H1 (cell line): ENCODE data around the gene ZNF625. TPM values are rescaled to one million over a fixed set of nuclear protein-coding genes. Genes with fewer than 3 reads are reported as not detected.

Source experiments
- CTCF ChIA-PET: fragments of 300-600 bp; sonication (Branson Sonifier 250); formaldehyde crosslinking; loops from one replicate; lab custom pipeline; 2021; ENCODE audit not compliant: partially characterized antibody; lab: Charles Lee
- POLR2A ChIA-PET: fragments of 300-600 bp; sonication (Branson Sonifier 250); formaldehyde crosslinking; loops from one replicate; lab custom pipeline; 2021; ENCODE audit warnings: inconsistent platforms; ENCODE audit not compliant: partially characterized antibody; lab: Charles Lee
- DNase-seq, 2 experiments: peaks; one replicate each; pipeline versions ENCODE4 v3.0.0 to v3.0.0-alpha.2; 2010 to 2022; ENCODE audit warnings: low spot score in 2 of 2, low read depth in 1 of 2, mixed read lengths in 1 of 2
- FAIRE-seq: peaks from 2 replicates; lab custom pipeline; 2011; peaks lifted over from hg19 to GRCh38; lab: Jason Lieb, UNC
- H2AFZ ChIP-seq: 2 replicates; pipeline ENCODE4 v1.8.1; 2012; ENCODE audit warnings: low read length, inconsistent platforms
- H2AK5ac ChIP-seq: 2 replicates; pipeline ENCODE4 v1.6.1; 2013; ENCODE audit warnings: low read depth, low read length
- H2BK120ac ChIP-seq: replicated peaks from 2 replicates; pipeline ENCODE3; 2013; ENCODE audit warnings: low read depth, low read length, inconsistent platforms
- H2BK12ac ChIP-seq: 2 replicates; pipeline ENCODE4 v1.6.1; 2013; ENCODE audit warnings: low read depth, low read length
- H2BK15ac ChIP-seq: 2 replicates; pipeline ENCODE4 v1.6.1; 2013; ENCODE audit warnings: low read length
- H2BK20ac ChIP-seq: 2 replicates; pipeline ENCODE4 v1.6.1; 2013; ENCODE audit warnings: low read length
- H2BK5ac ChIP-seq: 2 replicates; pipeline ENCODE4 v1.6.1; 2013; ENCODE audit warnings: low read depth, low read length
- H3K14ac ChIP-seq: 2 replicates; pipeline ENCODE4 v1.6.1; 2013; ENCODE audit warnings: inconsistent platforms; ENCODE audit not compliant: insufficient read length
- H3K18ac ChIP-seq: 2 replicates; pipeline ENCODE4 v1.6.1; 2013; ENCODE audit warnings: low read length; ENCODE audit errors: extremely low read depth
- H3K23ac ChIP-seq: 2 replicates; pipeline ENCODE4 v1.6.1; 2013; ENCODE audit warnings: inconsistent platforms; ENCODE audit not compliant: insufficient read length
- H3K23me2 ChIP-seq: 2 replicates; pipeline ENCODE4 v1.6.1; 2013; ENCODE audit warnings: low read depth, low read length
- H3K27ac ChIP-seq: 2 replicates; pipeline ENCODE4 v1.6.1; 2011; ENCODE audit warnings: low read depth, low read length, inconsistent platforms
- H3K27me3 ChIP-seq, 4 experiments: replicated peaks in 1 of 4; 1 replicate in 1 of 4; 2 replicates in 3 of 4; pipeline versions ENCODE4 v1.6.1 to v1.8.1; 2011 to 2013; ENCODE audit warnings: low read length in 3 of 4, mild to moderate bottlenecking in 3 of 4, inconsistent platforms in 2 of 4, mixed read lengths in 2 of 4, moderate library complexity in 1 of 4; ENCODE audit not compliant: control insufficient read depth in 3 of 4, insufficient read depth in 3 of 4; ENCODE audit errors: extremely low read depth in 1 of 4
- H3K36me3 ChIP-seq, 4 experiments: 2 replicates each; pipeline versions ENCODE4 v1.6.1 to v1.8.1; 2011 to 2013; ENCODE audit warnings: mild to moderate bottlenecking in 4 of 4, low read length in 3 of 4, moderate library complexity in 2 of 4, control low read depth in 1 of 4, inconsistent platforms in 1 of 4; ENCODE audit not compliant: insufficient read depth in 4 of 4, control insufficient read depth in 2 of 4
- H3K4ac ChIP-seq: replicated peaks from 2 replicates; pipeline ENCODE3; 2013; ENCODE audit warnings: low read length, low read depth, mixed read lengths, inconsistent platforms; ENCODE audit not compliant: insufficient read length
- H3K4me1 ChIP-seq, 4 experiments: replicated peaks in 1 of 4; 1 replicate in 1 of 4; 2 replicates in 3 of 4; pipeline versions ENCODE4 v1.6.1 to v1.8.1; 2011 to 2013; ENCODE audit warnings: low read length in 3 of 4, inconsistent platforms in 2 of 4, mixed read lengths in 1 of 4; ENCODE audit not compliant: insufficient read depth in 4 of 4, control insufficient read depth in 3 of 4
- H3K4me2 ChIP-seq, 2 experiments: 2 replicates each; pipeline versions ENCODE4 v1.6.1 to v1.8.1; 2011 to 2013; ENCODE audit warnings: low read depth in 2 of 2, low read length in 2 of 2, control low read depth in 1 of 2, inconsistent platforms in 1 of 2, mild to moderate bottlenecking in 1 of 2; ENCODE audit not compliant: insufficient read depth in 1 of 2
- H3K4me3 ChIP-seq, 4 experiments: fragments of 200-600, 300-600 bp in 1 of 4; sonication (generic), shearing (Covaris generic), sonication (Bioruptor Twin) in 1 of 4; 2 replicates each; pipeline versions ENCODE4 v1.5.1 to v1.8.1; 2011 to 2016; ENCODE audit warnings: low read length in 4 of 4, low read depth in 3 of 4, control low read depth in 2 of 4, inconsistent platforms in 2 of 4, mild to moderate bottlenecking in 2 of 4, mixed read lengths in 1 of 4, moderate library complexity in 1 of 4; ENCODE audit not compliant: insufficient read depth in 2 of 4; ENCODE audit errors: extremely low read depth in 1 of 4
- H3K56ac ChIP-seq: replicated peaks from 2 replicates; pipeline ENCODE3; 2013; ENCODE audit warnings: low read depth, mild to moderate bottlenecking, mixed read lengths, low read length, inconsistent platforms; ENCODE audit not compliant: insufficient read length
- H3K79me1 ChIP-seq: 2 replicates; pipeline ENCODE4 v1.6.1; 2013; ENCODE audit warnings: low read depth, low read length, control low read depth
- H3K79me2 ChIP-seq, 2 experiments: 2 replicates each; pipeline versions ENCODE4 v1.6.1 to v1.8.1; 2012 to 2013; ENCODE audit warnings: low read length in 2 of 2, mild to moderate bottlenecking in 2 of 2, inconsistent platforms in 1 of 2; ENCODE audit not compliant: insufficient read depth in 2 of 2, control insufficient read depth in 1 of 2
- H3K9ac ChIP-seq, 4 experiments: replicated peaks in 1 of 4; 1 replicate in 1 of 4; 2 replicates in 3 of 4; pipeline versions ENCODE4 v1.6.1 to v1.8.1; 2011 to 2013; ENCODE audit warnings: low read depth in 3 of 4, low read length in 3 of 4, control low read depth in 2 of 4, mild to moderate bottlenecking in 2 of 4, moderate library complexity in 2 of 4, inconsistent platforms in 1 of 4; ENCODE audit errors: extremely low read depth in 1 of 4
- H3K9me3 ChIP-seq, 2 experiments: 2 replicates each; pipeline versions ENCODE4 v1.6.1 to v1.8.1; 2012 to 2013; ENCODE audit warnings: mild to moderate bottlenecking in 2 of 2, moderate library complexity in 2 of 2, control low read depth in 1 of 2, inconsistent platforms in 1 of 2, low read depth in 1 of 2, low read length in 1 of 2, mixed read lengths in 1 of 2; ENCODE audit not compliant: insufficient read depth in 2 of 2
- H4K20me1 ChIP-seq, 2 experiments: replicated peaks in 1 of 2; 2 replicates each; pipeline versions ENCODE3 to v1.8.1; 2011 to 2013; ENCODE audit warnings: inconsistent platforms in 2 of 2, low read length in 2 of 2, mild to moderate bottlenecking in 1 of 2; ENCODE audit not compliant: insufficient read depth in 2 of 2, control insufficient read depth in 1 of 2
- H4K5ac ChIP-seq: 2 replicates; pipeline ENCODE4 v1.6.1; 2013; ENCODE audit warnings: low read length, low read depth, mixed read lengths, inconsistent platforms; ENCODE audit not compliant: insufficient read length
- H4K8ac ChIP-seq: 2 replicates; pipeline ENCODE4 v1.8.0; 2013; ENCODE audit warnings: mild to moderate bottlenecking, moderate library complexity, low read length, inconsistent platforms; ENCODE audit not compliant: insufficient read depth; ENCODE audit errors: extremely low read depth
- H4K91ac ChIP-seq: replicated peaks from 2 replicates; pipeline ENCODE3; 2013; ENCODE audit warnings: low read length, mixed read lengths, inconsistent platforms; ENCODE audit not compliant: insufficient read length
- CEBPB ChIP-seq: IDR thresholded peaks from 2 replicates; pipeline ENCODE4 v1.6.1; 2012; ENCODE audit warnings: low read depth, low read length
- CHD1 ChIP-seq: IDR thresholded peaks from 2 replicates; pipeline ENCODE4 v1.6.1; 2012; ENCODE audit warnings: low read depth, low read length, improper control_type of control experiment
- CHD2 ChIP-seq: IDR thresholded peaks from 2 replicates; pipeline ENCODE4 v1.6.1; 2012; ENCODE audit warnings: low read length, improper control_type of control experiment
- CTBP2 ChIP-seq: IDR thresholded peaks from 2 replicates; pipeline ENCODE4 v1.7.0; 2011; ENCODE audit warnings: borderline replicate concordance, mild to moderate bottlenecking, moderate library complexity, mixed read lengths, low read length; ENCODE audit not compliant: insufficient read depth, insufficient read length
- FOSL1 ChIP-seq: IDR thresholded peaks from 2 replicates; pipeline ENCODE4 v1.6.1; 2011; ENCODE audit warnings: mild to moderate bottlenecking, low read depth, low read length, moderate library complexity; ENCODE audit not compliant: insufficient read depth
- JUND ChIP-seq: IDR thresholded peaks from 2 replicates; pipeline ENCODE4 v1.6.1; 2011; ENCODE audit warnings: mild to moderate bottlenecking, improper control_type of control experiment, low read length
- SAP30 ChIP-seq: fragments of 300-600 bp; sonication (generic); IDR thresholded peaks from 2 replicates; pipeline ENCODE4 v1.7.1; 2012; ENCODE audit warnings: low read length, moderate library complexity, mild to moderate bottlenecking, inconsistent platforms; ENCODE audit not compliant: insufficient read depth, insufficient replicate concordance
- SIRT6 ChIP-seq: IDR thresholded peaks from one replicate; pipeline ENCODE4 v1.7.1; 2012; ENCODE audit warnings: low read length, inconsistent platforms
- SP2 ChIP-seq: IDR thresholded peaks from 2 replicates; pipeline ENCODE4 v1.6.1; 2012; ENCODE audit warnings: mild to moderate bottlenecking, low read length, inconsistent platforms
- SRF ChIP-seq: IDR thresholded peaks from 2 replicates; pipeline ENCODE4 v1.6.1; 2011; ENCODE audit warnings: mild to moderate bottlenecking, low read depth, low read length, moderate library complexity
- TAF1 ChIP-seq: IDR thresholded peaks from 2 replicates; pipeline ENCODE4 v1.6.1; 2011; ENCODE audit warnings: mild to moderate bottlenecking, low read depth, low read length
- TEAD4 ChIP-seq: IDR thresholded peaks from 2 replicates; pipeline ENCODE4 v1.6.1; 2012; ENCODE audit warnings: low read depth, low read length, inconsistent platforms, mixed read lengths
- WGBS, 2 experiments: shearing (Covaris generic) in 1 of 2; methylation state at CpG; one replicate each; pipeline versions ENCODE4 v1.1.6 to v1.1.7; 2013 to 2015; ENCODE audit warnings: low lambda C conversion rate in 2 of 2, mixed read lengths in 2 of 2, inconsistent platforms in 1 of 2, low coverage in 1 of 2, missing lambda C conversion rate in 1 of 2; ENCODE audit not compliant: insufficient replicate concordance in 2 of 2, insufficient coverage in 1 of 2, insufficient read length in 1 of 2; ENCODE audit errors: extremely low coverage in 1 of 2, missing lambda C conversion rate in 1 of 2; 5-methylcytosine and 5-hydroxymethylcytosine counted together
- polyA plus RNA-seq, 7 experiments: library from polyadenylated mRNA; depleted of rRNA in 3 of 7; stranded (reverse) in 5 of 7; unstranded in 2 of 7; fragments of >200 nt in 5 of 7; fragments of 200-250 nt in 2 of 7; gene quantifications; 1 replicate in 5 of 7; 2 replicates in 1 of 7; 4 replicates in 1 of 7; pipeline versions ENCODE4 v1.2.1 to v1.2.3, GENCODE V29; 2011 to 2013; ENCODE audit warnings: missing spikeins in 2 of 7, mixed read lengths in 2 of 7
- total RNA-seq: library from RNA; stranded (reverse); fragmentation: NEBNext Ultra II Directional; extraction: Animal tissue kit (Norgen Biotek cat#: 25700); gene quantifications from 2 replicates; pipeline ENCODE4 v1.2.1, GENCODE V29; 2021

Gene ZNF625
- total and polyA plus RNA-seq, 2 of the 8 experiments (the other 6 are each of a cell fraction or from before 2014, with no cell fraction given) = 2.5 to 26.8 TPM

DNA sequence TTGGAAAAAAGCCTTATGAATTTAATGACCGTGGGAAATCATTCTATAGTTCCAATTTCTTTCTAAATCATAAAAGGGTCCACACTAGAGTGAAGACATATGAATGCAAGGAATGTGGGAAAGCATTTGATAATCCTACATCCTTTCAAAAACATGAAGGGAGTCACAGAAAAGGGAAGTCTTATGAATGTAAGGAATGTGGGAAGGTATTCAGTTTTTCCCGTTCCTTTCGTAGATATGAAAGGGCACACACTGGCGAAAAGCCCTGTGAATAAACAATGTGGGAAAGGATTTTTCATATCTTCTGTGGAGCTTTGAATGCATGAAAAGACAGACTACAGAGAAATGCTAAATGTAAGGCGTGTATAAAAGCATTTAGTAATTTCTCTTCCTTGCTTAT, 43.4 kb downstream of the ZNF625 start:
- H3K79me2 ChIP-seq = peaks cover 0 to 8% of the 10 kb centered on the region in 2 experiments; a peak in 2 of 4 replicates
- H3K27me3 ChIP-seq = no peaks in the 10 kb centered on the region
- no peak overlapping the region for H3K14ac ChIP-seq
- no peak overlapping the region for H3K4ac ChIP-seq
- H2AFZ ChIP-seq = no peak overlapping the region
- H3K4me1 ChIP-seq = no peaks in the 10 kb centered on the region
- no peak overlapping the region for H4K91ac ChIP-seq
- no peak overlapping the region for H3K27ac ChIP-seq
- TF ChIP-seq SRF (no peak), SP2 (no peak), SIRT6 (no peak), CHD2 (no peak), JUND (no peak), TEAD4 (no peak), SAP30 (no peak), TAF1 (no peak), CTBP2 (no peak), FOSL1 (no peak), CEBPB (no peak), CHD1 (no peak)
- H4K5ac ChIP-seq = no peak overlapping the region
- no peaks in the 10 kb centered on the region for H3K79me1 ChIP-seq
- no peaks in the 10 kb centered on the region for H3K23me2 ChIP-seq
- no peak overlapping the region for H2BK20ac ChIP-seq
- no peak for DNase-seq
- H2BK12ac ChIP-seq = no peak overlapping the region
- H3K9ac ChIP-seq = no peak overlapping the region
- no peak overlapping the region for H2AK5ac ChIP-seq
- H2BK5ac ChIP-seq = no peak overlapping the region
- H3K4me3 ChIP-seq = peak overlapping the region in 1 of 4 experiments; percentile 26; a peak in 1 of 8 replicates
- POLR2A ChIA-PET = interaction anchor here (1.2 to 1.7 kb wide), 2 partner anchors 9 to 11 kb away, joined by 5 to 6 read pairs; no protein-coding TSS in a partner anchor
- no peak overlapping the region for H2BK120ac ChIP-seq
- no peak overlapping the region for H2BK15ac ChIP-seq
- H4K8ac ChIP-seq = no peak overlapping the region
- H3K18ac ChIP-seq = no peak overlapping the region
- no peak overlapping the region for H3K23ac ChIP-seq
- WGBS, 2 experiments = 94% methylated on average over 5 of the region's 5 CpGs; no CpG with 5 or more reads in 1 of the 2 experiments
- no peak overlapping the region for H3K4me2 ChIP-seq
- H3K56ac ChIP-seq = no peak overlapping the region
- CTCF ChIA-PET = interaction anchor here (0.6 kb wide), 1 partner anchor 86 kb away, joined by 3 read pairs; no protein-coding TSS in a partner anchor
- peaks cover 53 to 67% of the 10 kb centered on the region in 2 experiments for H3K9me3 ChIP-seq
- H3K36me3 ChIP-seq = peaks cover 19 to 78% (median 46%) of the 10 kb centered on the region in 4 experiments
- FAIRE-seq = no peak
- H4K20me1 ChIP-seq = no peaks in the 10 kb centered on the region
